CD4-positive, alpha-beta T cell treated with Interleukin-10 for 1 hour (primary cell): Measurements from ENCODE around the gene INAFM2.

ENCODE experiments used
- DNase-seq: peaks from one replicate; pipeline ENCODE4 v3.0.0-alpha.2; 2020

Gene INAFM2

DNA sequence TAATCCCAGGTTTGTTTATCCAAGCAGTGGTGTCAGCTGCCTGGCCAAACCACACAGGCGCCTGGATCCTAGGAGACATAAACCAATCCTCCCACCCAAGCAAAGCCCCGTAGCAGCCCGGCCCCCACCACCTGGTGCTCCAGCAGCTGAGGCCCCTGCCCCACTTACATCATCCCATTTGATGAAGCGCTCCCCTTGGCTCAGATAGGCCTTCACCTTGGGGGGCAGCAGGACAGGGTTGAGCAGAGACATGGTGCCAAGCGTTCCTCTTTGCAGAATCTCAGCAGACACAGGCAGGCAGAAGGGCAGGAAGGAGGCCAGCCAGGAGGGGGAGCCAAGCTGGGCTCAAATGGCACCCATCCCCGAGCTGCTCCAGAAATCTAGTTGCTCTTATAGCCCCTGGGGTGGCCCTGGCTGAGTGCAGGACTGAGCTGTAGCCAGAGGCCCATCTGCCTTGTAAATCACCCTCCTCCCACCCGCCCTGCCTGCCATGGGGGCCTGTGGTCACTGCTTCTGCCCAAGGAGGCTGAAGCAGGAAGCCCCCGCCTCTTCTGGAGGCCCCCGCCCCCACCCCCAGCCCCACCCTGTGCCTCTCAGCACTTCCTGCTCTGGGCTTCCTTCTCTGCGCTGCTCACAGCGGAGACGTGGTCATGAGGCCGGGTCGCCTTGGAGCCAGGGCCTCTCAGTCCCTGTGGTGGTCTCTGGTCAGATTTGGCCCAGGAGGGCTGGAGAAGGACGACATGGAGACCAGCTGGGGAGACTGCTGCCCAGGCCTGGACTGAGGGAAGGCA is 15.9 kb upstream of the INAFM2 start, which contains the start of gene PLCB2:
TSS of gene PLCB2 (minus strand) at position 515 of the 791 bp plus-strand sequence. CDS start at position 252, 263 bp downstream.
- DNase-seq, result peak; percentile 69

DNA sequence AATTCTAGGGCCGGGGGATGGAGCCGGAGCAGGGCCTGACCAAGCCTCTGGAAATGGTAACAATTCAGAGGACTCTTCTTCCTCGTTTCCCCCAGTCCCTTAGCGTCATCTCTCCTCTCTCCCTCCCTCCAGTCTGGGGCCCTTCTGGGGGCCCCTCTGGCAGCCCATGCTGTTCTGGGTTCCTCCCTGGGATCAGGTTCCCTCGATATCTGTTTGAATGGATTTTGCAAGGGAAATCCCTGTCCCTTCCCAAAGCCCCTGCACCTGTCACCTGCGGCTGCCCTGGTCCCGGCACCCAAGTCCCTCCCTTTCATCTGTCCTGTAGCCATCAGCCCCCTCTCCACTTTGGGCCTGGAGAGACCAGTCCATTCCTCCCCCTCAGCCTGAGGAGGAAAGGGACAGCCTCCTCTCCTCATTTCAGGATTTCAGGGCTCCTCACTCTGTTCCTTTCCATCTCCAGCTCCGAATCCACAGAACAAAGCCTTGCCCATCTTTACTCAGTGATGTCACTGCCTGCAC is 14.1 kb upstream of the INAFM2 start:
- DNase-seq, result no peak

DNA sequence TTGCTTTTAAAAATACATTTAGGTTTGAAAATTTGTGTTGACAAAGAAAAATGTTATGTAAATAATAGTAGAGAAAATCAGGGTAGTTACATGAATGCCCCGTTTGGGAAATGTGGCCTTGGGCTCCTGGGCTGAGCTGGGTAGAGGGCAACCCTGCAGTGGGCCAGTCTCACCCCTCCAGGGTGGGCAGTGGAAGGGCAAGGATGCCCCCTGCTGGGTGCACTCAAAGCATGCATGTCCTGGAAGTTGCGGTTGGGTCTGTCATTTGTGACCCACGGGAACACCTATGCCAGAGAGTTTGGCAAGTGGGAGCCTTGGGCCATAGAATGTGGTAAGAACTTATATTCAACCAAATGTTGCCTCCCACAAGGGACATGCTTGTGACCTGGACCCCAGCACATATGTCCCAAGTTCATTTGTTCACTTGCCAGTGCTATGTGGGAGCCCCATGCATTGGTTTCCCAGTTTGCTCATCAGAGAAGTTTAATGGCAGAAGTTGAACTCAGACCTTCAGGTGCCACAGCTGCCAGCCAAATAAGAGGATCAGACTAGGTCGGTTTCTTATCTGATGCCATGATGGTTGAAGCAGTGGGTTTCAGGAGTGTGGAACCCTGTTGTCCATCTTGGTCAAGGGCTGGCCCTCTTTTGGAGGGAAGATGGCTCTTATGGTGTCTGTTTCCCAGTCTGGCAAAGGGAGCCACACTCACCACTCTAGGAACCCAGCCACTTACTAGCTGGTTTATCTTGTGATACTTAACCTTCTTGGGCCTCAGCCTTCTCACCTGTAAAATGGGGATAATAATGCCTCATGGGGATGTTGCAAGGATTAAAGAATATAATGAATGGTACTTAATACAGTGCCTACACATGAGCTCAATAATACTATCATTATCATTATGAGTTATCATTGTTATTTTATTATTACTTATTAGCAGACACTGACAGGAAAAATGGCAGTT is 13.2 kb upstream of the INAFM2 start:
- DNase-seq, result peak; percentile 72

- no peak for DNase-seq
Measured at GRCh38 chr15:40310993-40311392, 12.5 kb upstream of the INAFM2 start.

DNA sequence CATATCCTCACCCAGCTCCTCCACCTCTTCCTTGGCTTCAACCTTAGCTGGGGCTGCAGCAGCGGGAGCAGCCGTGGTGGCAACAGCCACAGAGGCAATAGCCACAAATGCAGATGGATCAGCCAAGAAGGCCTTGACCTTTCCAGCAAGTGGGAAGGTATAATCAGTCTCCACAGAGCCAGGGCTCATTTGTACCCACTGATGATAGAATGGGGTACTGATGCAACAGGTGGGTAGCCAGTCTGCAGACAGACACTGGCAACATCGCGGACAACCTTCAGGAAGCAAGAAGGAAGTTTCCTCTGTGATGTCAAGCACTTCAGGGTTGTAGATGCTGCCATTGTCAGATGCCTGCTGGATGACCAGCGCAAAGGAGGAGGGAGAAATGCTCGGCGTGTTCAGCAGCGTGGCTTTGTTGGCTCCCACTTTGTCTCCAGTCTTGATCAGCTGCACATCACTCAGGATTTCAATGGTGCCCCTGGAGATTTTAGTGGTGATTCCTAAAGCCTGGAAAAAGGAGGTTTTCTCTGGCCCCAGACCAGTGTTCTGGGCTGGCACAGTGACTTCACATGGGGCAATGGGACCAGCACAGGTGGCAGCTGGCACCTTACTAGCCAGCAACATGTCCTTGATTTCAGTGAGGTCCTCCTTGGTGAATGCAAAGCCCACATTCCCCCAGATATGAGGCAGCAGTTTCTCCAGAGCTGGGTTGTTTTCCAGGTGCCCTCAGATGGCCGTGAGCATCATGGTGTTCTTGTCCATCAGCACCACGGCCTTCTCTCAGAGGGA is 10.9 kb upstream of the INAFM2 start:
- no peak for DNase-seq

DNA sequence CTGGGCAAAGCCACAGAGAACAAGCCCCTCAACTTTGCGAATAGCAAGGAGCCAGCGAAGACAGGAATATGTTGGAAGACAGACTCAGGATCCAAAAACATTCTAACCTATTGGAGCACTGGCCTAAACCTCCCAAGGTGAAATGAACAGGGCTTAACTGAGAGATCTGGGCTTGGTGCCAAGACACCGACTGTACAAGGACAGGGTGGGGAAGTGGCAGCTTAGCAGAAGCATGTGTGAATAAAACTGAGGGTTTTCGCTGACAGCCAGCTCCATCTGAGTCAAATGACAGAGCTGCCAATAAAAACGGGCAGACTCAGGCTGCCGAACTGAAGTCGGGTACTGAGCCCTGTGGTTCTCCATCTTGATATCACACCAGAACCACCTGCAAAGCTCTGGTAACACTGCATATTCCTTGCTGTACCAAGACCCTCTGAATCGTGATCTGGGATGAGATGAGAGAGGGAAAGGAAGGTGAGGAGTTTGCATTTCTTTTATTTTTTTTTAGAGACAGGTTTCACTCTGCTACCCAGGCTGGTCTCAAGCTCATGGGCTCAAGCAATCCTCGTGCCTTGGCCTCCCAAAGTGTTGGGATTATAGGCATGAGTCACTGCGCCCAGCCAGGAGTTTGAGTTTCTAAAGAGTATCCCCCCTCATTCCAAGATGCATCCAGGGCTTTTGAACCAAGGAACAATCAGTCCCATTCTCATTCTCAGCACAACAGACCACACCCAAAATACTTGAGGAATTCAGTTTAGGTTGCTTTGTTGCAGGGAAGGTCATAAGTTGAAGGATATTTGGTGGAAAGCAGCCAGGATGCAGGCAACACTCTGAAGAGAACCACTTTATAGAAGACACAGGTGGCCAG is 9.7 kb upstream of the INAFM2 start:
- peak; percentile 67 for DNase-seq

GRCh38 chr15:40314723-40315276 is 8.7 kb upstream of the INAFM2 start:
- no peak for DNase-seq

GRCh38 chr15:40316931-40317330 is 6.6 kb upstream of the INAFM2 start:
- DNase-seq, result no peak

- no peak for DNase-seq
Measured at GRCh38 chr15:40317580-40317979, 5.9 kb upstream of the INAFM2 start.

DNA sequence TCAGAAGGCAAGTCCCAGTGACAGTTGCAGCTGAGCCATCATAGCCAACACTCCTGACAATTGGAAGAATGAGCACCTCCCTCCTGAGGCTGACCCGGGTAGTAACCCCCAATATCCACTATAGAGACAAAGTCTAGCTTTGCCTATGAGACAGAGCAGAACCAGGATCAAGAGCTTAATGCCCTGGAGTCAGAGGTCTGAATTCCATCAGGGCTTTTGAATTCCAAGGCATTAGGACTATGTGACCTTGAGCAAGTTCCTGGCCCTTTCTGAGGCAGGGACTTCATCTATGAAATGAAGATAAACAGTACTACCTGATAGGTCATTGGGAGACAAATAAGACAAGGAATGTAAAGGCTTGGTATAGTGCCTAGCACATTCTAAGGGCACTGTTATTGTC is 3.1 kb upstream of the INAFM2 start:
- no peak for DNase-seq

DNA sequence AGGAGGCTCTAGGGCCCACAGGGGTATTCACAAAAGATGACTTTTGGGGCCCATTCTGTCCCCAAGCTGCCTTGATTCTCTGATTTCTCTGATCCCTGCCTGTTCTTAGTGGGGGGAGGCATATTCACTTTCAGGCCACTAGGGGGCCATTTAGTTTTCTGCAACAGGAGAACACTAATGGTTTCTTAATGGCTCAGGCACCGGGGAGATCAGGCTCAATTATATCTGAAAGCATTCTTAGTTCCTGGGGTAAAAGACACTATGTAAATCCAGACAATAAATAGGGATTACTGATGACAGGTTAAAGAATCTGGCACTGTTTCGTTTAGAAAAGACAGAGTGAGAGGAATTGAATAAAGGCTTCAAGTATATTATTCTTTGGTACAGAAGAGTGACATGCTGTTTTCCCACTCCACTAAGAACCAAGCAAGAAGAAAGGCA is 2.5 kb upstream of the INAFM2 start:
- DNase-seq, result peak; percentile 81

- no peak for DNase-seq
Measured at GRCh38 chr15:40322531-40323238, 807 bp upstream of the INAFM2 start.

- no peak for DNase-seq
Measured at GRCh38 chr15:40323953-40324937, 753 bp downstream of the INAFM2 start.

- DNase-seq, result no peak
Measured at GRCh38 chr15:40325188-40325587, 1.7 kb downstream of the INAFM2 start.

- DNase-seq, result no peak
Measured at GRCh38 chr15:40325700-40326099, 2.2 kb downstream of the INAFM2 start.

DNA sequence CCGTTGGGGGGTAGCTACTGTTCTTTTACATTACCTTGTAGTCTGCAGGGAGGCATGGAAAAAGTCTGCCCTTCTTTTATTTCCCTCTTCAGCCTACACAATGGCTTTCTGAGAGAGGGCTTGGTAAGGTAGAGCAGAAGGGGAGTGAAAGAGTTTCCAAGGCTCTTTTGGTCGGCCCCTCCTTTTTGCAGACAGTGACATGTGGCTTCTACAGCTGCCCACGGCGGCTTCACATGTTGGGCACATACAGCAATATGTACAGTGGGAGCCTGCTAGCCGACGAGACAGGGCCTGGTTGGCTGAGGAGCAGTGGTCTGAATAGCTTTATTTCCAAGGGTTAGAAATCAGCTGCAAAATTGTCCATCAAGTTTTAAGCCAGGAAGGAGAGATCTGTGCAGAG is 4.0 kb downstream of the INAFM2 start:
- DNase-seq, result no peak

DNA sequence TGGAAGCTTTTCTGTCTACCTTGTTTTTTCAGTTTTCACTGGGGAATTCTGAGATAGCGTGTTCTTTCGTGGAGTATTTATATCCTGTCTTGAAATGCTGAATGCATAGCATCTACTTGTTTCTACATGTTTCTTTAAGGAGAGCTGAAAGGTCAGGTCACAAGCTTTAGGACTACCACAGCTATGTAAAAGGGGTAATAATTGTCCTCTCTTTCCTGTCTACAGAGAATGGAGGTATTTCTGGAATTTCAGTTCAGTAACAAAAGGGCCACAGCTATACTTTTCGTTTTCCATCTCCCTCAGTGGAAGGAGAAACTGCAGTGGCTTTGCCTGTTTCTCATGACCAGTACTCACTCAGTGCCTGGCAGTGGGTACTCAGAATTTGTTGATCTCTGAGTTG is 4.7 kb downstream of the INAFM2 start:
- no peak for DNase-seq

DNA sequence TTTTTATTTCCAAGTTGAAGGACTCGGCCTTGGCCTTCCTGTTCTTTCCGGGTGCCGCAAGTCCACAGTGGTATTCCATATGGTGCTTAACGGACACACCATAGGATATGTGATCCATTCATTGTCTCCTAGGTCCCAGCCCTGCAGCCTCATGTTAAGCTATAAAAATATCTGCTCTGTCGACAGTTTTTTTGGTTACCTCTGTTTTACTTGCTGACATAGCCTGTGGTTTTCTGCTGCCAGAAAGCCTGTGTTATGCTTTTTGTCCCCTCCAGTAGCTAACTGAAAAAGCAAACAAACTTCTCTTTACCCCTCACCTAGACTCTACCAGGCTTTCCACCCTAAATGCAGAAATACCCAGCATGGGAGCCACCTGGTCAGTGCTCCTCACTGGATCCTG is 5.3 kb downstream of the INAFM2 start:
- no peak for DNase-seq

DNA sequence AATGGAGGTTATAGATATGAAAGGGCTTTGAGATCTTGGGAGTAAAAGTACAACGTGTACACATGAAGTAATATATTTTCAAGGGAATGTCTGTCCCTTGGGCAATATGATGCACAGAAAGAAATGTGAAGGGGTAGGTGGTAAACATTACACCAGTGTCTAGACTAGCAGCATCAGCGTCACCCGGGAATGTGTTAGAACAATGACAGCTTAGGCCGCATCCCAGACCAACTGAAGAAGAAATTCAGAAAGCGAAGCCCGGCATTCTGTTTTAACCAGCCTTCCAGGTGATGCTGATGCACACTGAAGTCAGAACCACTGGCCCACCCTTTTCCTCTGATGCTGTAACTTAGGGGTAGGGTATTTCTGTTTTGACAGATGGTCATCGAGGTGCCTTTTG is 6.3 kb downstream of the INAFM2 start:
- no peak for DNase-seq
